B cell (primary cell): ENCODE data around the gene WDR73.

Source experiments
- CTCF ChIP-seq: fragments of 200-600 bp; IDR thresholded peaks from one replicate; pipeline ENCODE4 v1.8.0; 2022; ENCODE audit warnings: antibody characterized with exemption, mild to moderate bottlenecking
- EZH2 ChIP-seq: IDR thresholded peaks from 2 replicates; pipeline ENCODE4 v1.6.1; 2012; ENCODE audit warnings: borderline replicate concordance, low read depth, mild to moderate bottlenecking, moderate library complexity, low read length; ENCODE audit not compliant: insufficient read depth, poor library complexity, severe bottlenecking

GRCh38 chr15:84620626-84621025 is 33.5 kb downstream of the WDR73 start:
- no peak for TF ChIP-seq CTCF
- TF ChIP-seq EZH2: no peak
